Measurements from ENCODE around the gene ZFAND2B. TPM values are rescaled to one million over a fixed set of nuclear protein-coding genes. Genes with fewer than 3 reads are reported as not detected.

Gene ZFAND2B
- polyA plus RNA-seq, 1 experiment, result 62.9 TPM

DNA sequence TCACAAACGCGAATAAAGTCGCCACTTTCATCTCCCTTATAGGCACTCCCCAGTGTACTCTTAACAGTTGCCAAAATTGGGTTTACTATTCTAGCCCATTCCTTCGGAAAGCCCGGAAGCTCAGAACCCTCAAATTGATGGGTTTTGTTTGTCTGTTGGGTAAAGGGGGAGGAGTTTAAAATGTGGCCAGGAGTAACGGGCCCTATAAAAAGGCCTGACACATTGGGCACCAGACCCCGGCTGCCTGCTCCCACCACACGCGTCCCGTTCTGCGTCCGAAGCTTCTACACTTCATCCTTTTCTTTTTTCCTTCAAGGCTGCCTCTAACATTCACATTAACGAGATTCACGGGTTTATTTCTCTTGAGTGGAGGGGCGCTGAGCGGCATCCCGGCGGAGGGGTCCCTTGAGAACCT, 46.8 kb upstream of the ZFAND2B start:
- ChIA-PET POLR2A (no interaction called here), CTCF (interaction anchor here (0.6 to 14.8 kb wide), 36 partner anchors 9 to 588 kb away, joined by 3 to 211 read pairs (median 4); partner anchors contain the start of genes ABCB6, DNAJB2, IHH and SLC23A3)
- peak overlapping the region; percentile 73 for H3K4me3 ChIP-seq (ENCODE audit: low read depth, low read length)
- TF ChIP-seq, protein P1, sequence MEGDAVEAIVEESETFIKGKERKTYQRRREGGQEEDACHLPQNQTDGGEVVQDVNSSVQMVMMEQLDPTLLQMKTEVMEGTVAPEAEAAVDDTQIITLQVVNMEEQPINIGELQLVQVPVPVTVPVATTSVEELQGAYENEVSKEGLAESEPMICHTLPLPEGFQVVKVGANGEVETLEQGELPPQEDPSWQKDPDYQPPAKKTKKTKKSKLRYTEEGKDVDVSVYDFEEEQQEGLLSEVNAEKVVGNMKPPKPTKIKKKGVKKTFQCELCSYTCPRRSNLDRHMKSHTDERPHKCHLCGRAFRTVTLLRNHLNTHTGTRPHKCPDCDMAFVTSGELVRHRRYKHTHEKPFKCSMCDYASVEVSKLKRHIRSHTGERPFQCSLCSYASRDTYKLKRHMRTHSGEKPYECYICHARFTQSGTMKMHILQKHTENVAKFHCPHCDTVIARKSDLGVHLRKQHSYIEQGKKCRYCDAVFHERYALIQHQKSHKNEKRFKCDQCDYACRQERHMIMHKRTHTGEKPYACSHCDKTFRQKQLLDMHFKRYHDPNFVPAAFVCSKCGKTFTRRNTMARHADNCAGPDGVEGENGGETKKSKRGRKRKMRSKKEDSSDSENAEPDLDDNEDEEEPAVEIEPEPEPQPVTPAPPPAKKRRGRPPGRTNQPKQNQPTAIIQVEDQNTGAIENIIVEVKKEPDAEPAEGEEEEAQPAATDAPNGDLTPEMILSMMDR (IDR thresholded peaks at IDR 0.05; ENCODE audit: insufficient read depth, low read depth, low read length), result no peak
- no peak for DNase-seq (ENCODE audit: low read depth)
- H3K36me3 ChIP-seq (ENCODE audit: control insufficient read depth, insufficient read depth, low read length), result no peaks in the 10 kb centered on the region; the same call in 1 of the 2 replicates
- H3K27me3 ChIP-seq (ENCODE audit: control insufficient read depth, insufficient read depth, low read length), result no peaks in the 10 kb centered on the region

DNA sequence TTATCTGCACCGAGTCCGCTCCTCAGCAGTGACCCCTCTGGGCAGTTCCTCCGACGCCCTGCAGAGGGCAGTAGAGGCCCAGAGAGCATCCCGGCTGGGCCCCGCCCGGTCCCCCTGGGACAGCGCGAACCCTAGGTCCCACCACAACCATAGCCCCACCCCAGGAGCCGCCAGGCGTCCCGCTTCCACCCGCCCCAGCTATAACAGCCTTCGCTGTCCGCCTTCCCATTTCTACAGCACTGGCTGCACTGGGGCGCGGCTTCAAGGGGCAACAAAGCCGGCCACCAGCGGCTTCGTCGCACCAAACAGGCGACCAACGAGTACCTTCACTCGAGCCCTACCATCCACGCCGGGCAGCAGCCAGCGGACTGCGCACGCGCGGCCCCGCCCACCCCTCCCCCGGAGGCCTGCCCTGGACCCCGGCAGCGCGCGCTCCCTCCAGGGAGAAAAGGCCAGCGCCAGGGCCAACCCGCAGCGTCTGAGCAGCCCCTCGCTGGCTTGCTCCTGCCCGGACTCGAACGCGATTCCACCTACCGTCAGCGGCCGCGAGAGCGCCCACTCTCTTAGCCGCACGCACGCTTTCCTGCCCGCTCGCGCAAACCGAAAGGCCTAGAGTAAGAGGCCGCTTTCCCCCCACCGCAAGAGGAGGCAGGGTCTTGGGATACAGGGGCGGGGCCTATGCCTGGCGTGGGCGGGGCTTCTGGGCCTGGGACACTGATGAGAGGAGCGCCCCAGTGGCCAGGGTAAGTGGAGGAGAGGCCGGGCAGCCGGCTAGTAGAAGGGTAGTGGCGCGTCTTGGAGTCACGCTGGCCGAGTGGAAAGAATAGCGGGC, 46.2 kb upstream of the ZFAND2B start, which contains the start of gene NHEJ1:
NHEJ1 (minus strand) TSS at position 630 of the 832 bp plus-strand sequence. CDS start 2,453 bp downstream, outside the sequence.
- ChIA-PET POLR2A (interaction anchor here (0.6 kb wide), 1 partner anchor 46 kb away, joined by 4 read pairs; no protein-coding TSS in a partner anchor), CTCF (interaction anchor here (0.7 to 14.8 kb wide), 28 partner anchors 8 to 370 kb away, joined by 3 to 211 read pairs (median 4); partner anchors contain the start of genes ABCB6, DNAJB2, IHH and SLC23A3)

DNA sequence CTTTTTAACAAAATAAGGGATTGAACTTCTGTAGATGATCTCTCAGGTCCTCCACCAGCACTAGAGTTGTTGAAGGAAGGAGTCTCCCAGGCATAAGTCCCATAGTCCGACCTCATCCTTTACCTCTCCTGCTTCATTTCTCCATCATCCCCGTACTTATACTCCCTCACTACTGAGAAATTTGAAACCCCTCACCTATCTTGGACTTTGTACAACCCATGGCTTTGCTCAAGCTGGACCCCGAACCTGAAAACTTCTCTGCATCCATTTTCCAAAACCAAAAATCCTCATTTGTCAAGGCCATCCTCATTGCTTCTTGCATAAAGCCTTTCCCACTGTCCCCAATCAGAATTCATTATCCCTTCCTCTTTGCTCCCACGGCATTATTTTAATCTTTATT, 45.5 kb upstream of the ZFAND2B start:
- no peak for DNase-seq (ENCODE audit: low read depth)
- Histone ChIP-seq H3K36me3 (ENCODE audit: control insufficient read depth, insufficient read depth, low read length) (no peaks in the 10 kb centered on the region; the same call in 1 of the 2 replicates), H3K4me3 (ENCODE audit: low read depth, low read length) (peak overlapping the region; percentile 73), H3K27me3 (ENCODE audit: control insufficient read depth, insufficient read depth, low read length) (no peaks in the 10 kb centered on the region)
- TF ChIP-seq, protein P1 (IDR thresholded peaks at IDR 0.05; ENCODE audit: insufficient read depth, low read depth, low read length), result no peak
- ChIA-PET POLR2A (no interaction called here), CTCF (no interaction called here)

More for the DNA sequence above, 46.2 kb upstream of the ZFAND2B start, which contains the start of gene NHEJ1:
- H3K4me3 ChIP-seq (ENCODE audit: low read depth, low read length), result peak within 1 kb of the TSS; percentile 73
- DNase-seq (ENCODE audit: low read depth), result peak; percentile 63
- H3K36me3 ChIP-seq (ENCODE audit: control insufficient read depth, insufficient read depth, low read length), result no peaks in the 10 kb centered on the region; the same call in 1 of the 2 replicates
- H3K27me3 ChIP-seq (ENCODE audit: control insufficient read depth, insufficient read depth, low read length), result no peaks in the 10 kb centered on the region
- TF ChIP-seq, protein P1 (IDR thresholded peaks at IDR 0.05; ENCODE audit: insufficient read depth, low read depth, low read length), result peak; percentile 99

DNA sequence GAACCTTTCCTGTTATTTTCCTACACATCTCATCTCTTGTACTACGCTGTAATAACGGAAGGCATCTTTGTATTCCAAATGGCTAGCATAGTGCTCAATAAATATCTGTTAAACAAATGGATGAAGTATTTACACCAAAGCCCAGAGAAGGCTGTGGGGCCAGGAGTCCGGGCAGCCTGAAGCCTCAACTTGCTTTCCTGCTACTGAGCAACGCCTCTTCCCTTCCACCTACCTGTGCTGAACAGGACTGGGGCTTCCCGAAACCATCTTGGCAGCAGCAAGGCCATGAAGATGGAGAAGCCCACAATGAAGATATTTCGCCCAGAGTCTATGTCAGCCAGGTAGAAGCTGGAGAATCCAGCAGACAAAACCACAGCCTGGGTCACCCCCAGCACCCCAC, 43.4 kb upstream of the ZFAND2B start:
- H3K4me3 ChIP-seq (ENCODE audit: low read depth, low read length), result no peak overlapping the region
- TF ChIP-seq, protein P1 (IDR thresholded peaks at IDR 0.05; ENCODE audit: insufficient read depth, low read depth, low read length), result no peak
- no peaks in the 10 kb centered on the region; the same call in 1 of the 2 replicates for H3K36me3 ChIP-seq (ENCODE audit: control insufficient read depth, insufficient read depth, low read length)
- no peaks in the 10 kb centered on the region for H3K27me3 ChIP-seq (ENCODE audit: control insufficient read depth, insufficient read depth, low read length)
- CTCF ChIA-PET, result interaction anchor here (1.0 to 1.7 kb wide), 2 partner anchors 132 to 137 kb away, joined by 3 to 5 read pairs; no protein-coding TSS in a partner anchor
- POLR2A ChIA-PET, result no interaction called here
- DNase-seq (ENCODE audit: low read depth), result no peak

All from BJ (cell line).